PC-3 (cell line): Measurements from ENCODE around the gene KDM7A. TPM values are rescaled to one million over a fixed set of nuclear protein-coding genes. Genes with fewer than 3 reads are reported as not detected.
"Not testable (repeated sequence)": the region's sequence is repeated elsewhere in the genome, so short reads cannot be mapped to it uniquely, and the experiment has no call there.

Experiments used
- ATAC-seq: fragments of 200-7000 bp; cut with Tn5 transposase; 2 replicates; pipeline ENCODE4 v1.9.1; 2020; ENCODE audit warnings: mild to moderate bottlenecking, moderate library complexity
- BruUV-seq: library from RNA; stranded (reverse); fragments of 400-500 nt; replicated peaks from 2 replicates; lab custom pipeline; 2021; lab: Mats Ljungman, UMichigan
- CTCF ChIA-PET: fragments of 300-600 bp; sonication (Branson Sonifier 250); formaldehyde crosslinking; loops from one replicate; lab custom pipeline; 2022; ENCODE audit warnings: antibody characterized with exemption; lab: Charles Lee
- POLR2A ChIA-PET: fragments of 300-600 bp; sonication (Branson Sonifier 250); formaldehyde crosslinking; loops from one replicate; lab custom pipeline; 2022; ENCODE audit warnings: antibody characterized with exemption; ENCODE audit not compliant: unreplicated experiment; lab: Charles Lee
- DNase-seq: peaks from one replicate; pipeline ENCODE4 v3.0.0-alpha.2; 2015
- H2AFZ ChIP-seq: fragments of 300-600 bp; sonication (generic); 2 replicates; pipeline ENCODE4 v1.6.0; 2016; ENCODE audit warnings: antibody characterized with exemption, low read length
- H3F3A ChIP-seq: fragments of 300-600 bp; sonication (generic); one replicate; pipeline ENCODE4 v1.6.0; 2017; ENCODE audit warnings: antibody characterized with exemption, low read length, control low read depth, mild to moderate bottlenecking; ENCODE audit not compliant: unreplicated experiment
- H3K27ac ChIP-seq: fragments of 300-600 bp; sonication (generic); 2 replicates; pipeline ENCODE4 v1.5.1; 2016; ENCODE audit warnings: mild to moderate bottlenecking, low read length
- H3K27me3 ChIP-seq: fragments of 300-600 bp; sonication (generic); 2 replicates; pipeline ENCODE4 v1.6.1; 2016; ENCODE audit warnings: low read length, mixed read lengths
- H3K36me3 ChIP-seq: fragments of 300-600 bp; sonication (generic); 2 replicates; pipeline ENCODE4 v1.6.1; 2016; ENCODE audit warnings: low read depth, mixed run types, low read length, mixed read lengths
- H3K4me1 ChIP-seq: fragments of 300-600 bp; sonication (generic); 2 replicates; pipeline ENCODE4 v1.5.1; 2016; ENCODE audit warnings: low read length; ENCODE audit not compliant: insufficient read depth
- H3K4me2 ChIP-seq: fragments of 300-600 bp; sonication (generic); 2 replicates; pipeline ENCODE4 v1.6.0; 2016; ENCODE audit warnings: low read length
- H3K4me3 ChIP-seq: fragments of 300-600 bp; sonication (generic); 2 replicates; pipeline ENCODE4 v1.5.1; 2016; ENCODE audit warnings: mild to moderate bottlenecking, low read length, mixed read lengths
- H3K79me2 ChIP-seq: fragments of 300-600 bp; sonication (generic); 2 replicates; pipeline ENCODE4 v1.6.1; 2017; ENCODE audit warnings: low read length, mixed read lengths
- H3K9ac ChIP-seq: fragments of 300-600 bp; sonication (generic); 2 replicates; pipeline ENCODE4 v1.6.0; 2016; ENCODE audit warnings: mild to moderate bottlenecking, low read length
- H3K9me2 ChIP-seq: fragments of 300-600 bp; sonication (generic); replicated peaks from 2 replicates; pipeline ENCODE4 v1.6.1; 2016; ENCODE audit warnings: mixed run types, low read length, mixed read lengths
- H3K9me3 ChIP-seq: fragments of 300-600 bp; sonication (generic); 2 replicates; pipeline ENCODE4 v1.6.1; 2016; ENCODE audit warnings: low read length, mixed read lengths
- H4K20me1 ChIP-seq: fragments of 300-600 bp; sonication (generic); 2 replicates; pipeline ENCODE4 v1.6.1; 2016; ENCODE audit warnings: low read length, mixed read lengths
- EZH2 ChIP-seq: fragments of 300-600 bp; sonication (generic); IDR thresholded peaks from one replicate; pipeline ENCODE4 v1.6.1; 2017; ENCODE audit warnings: antibody characterized with exemption, mild to moderate bottlenecking, low read length; ENCODE audit not compliant: unreplicated experiment
- EZH2phosphoT487 ChIP-seq: fragments of 300-600 bp; sonication (generic); IDR thresholded peaks from 2 replicates; pipeline ENCODE4 v1.6.1; 2018; ENCODE audit warnings: mild to moderate bottlenecking, antibody characterized with exemption, low read length, borderline replicate concordance
- intact Hi-C: fragments of 100-400 bp; cut with micrococcal nuclease; formaldehyde crosslinking; loops from 2 replicates; pipeline ENCODE4 v1.9.0; 2023
- total RNA-seq: library from RNA; depleted of rRNA; stranded (reverse); fragments of >200 nt; gene quantifications from 2 replicates; pipeline ENCODE4 v1.2.3, GENCODE V29; 2014
- TF ChIP-seq, protein P1 (sequence below): fragments of 300-600 bp; sonication (generic); conservative IDR thresholded peaks from 2 replicates; pipeline ENCODE4 v1.5.1; 2017; ENCODE audit warnings: antibody characterized with exemption, low read depth, mild to moderate bottlenecking, low read length

KDM7A gene
- total RNA-seq, 1 experiment from 2014 or later: 2.8 TPM

DNA sequence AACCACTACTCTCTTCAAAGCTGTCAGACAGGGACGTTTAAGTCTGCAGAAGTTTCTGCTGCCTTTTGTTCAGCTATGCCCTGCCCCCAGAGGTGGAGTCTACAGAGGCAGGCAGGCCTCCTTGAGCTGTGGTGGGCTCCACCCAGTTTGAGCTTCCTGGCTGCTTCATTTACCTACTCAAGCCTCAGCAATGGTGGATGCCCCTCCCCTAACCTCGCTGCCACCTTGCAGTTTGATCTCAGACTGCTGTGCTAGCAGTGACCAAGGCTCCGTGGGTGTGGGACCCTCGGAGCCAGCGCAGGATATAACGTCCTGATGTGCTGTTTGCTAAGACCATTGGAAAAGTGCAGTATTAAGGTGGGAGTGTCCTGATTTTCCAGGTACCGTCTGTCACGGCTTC is 68.0 kb downstream of the KDM7A start:
- CTCF ChIA-PET: not testable (repeated sequence)

GRCh38 chr7:140096459-140096858 is 80.3 kb downstream of the KDM7A start:
- intact Hi-C loops: no loop called here
- no peaks in the 10 kb centered on the region for H3K27me3 ChIP-seq
- H3K9me2 ChIP-seq: no peaks in the 10 kb centered on the region
- no peak overlapping the region for H2AFZ ChIP-seq
- H3K79me2 ChIP-seq: no peaks in the 10 kb centered on the region
- no peaks in the 10 kb centered on the region for H3F3A ChIP-seq
- H3K9ac ChIP-seq: no peak overlapping the region
- BruUV-seq: no TSS peak
- no peak overlapping the region for H3K4me3 ChIP-seq
- H3K9me3 ChIP-seq: no peaks in the 10 kb centered on the region
- ChIA-PET CTCF (no interaction called here), POLR2A (no interaction called here)
- TF ChIP-seq, protein P1, sequence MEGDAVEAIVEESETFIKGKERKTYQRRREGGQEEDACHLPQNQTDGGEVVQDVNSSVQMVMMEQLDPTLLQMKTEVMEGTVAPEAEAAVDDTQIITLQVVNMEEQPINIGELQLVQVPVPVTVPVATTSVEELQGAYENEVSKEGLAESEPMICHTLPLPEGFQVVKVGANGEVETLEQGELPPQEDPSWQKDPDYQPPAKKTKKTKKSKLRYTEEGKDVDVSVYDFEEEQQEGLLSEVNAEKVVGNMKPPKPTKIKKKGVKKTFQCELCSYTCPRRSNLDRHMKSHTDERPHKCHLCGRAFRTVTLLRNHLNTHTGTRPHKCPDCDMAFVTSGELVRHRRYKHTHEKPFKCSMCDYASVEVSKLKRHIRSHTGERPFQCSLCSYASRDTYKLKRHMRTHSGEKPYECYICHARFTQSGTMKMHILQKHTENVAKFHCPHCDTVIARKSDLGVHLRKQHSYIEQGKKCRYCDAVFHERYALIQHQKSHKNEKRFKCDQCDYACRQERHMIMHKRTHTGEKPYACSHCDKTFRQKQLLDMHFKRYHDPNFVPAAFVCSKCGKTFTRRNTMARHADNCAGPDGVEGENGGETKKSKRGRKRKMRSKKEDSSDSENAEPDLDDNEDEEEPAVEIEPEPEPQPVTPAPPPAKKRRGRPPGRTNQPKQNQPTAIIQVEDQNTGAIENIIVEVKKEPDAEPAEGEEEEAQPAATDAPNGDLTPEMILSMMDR: no peak
- TF ChIP-seq EZH2: no peak
- no peak for TF ChIP-seq EZH2phosphoT487
- no peaks in the 10 kb centered on the region for H4K20me1 ChIP-seq
- ATAC-seq (no peak), DNase-seq (no peak)
- H3K36me3 ChIP-seq: 0 out of 2 replicates have a peak, but pooled peaks cover 3% of the 10 kb centered on the region
- no peak overlapping the region for H3K27ac ChIP-seq
- H3K4me1 ChIP-seq: no peaks in the 10 kb centered on the region
- H3K4me2 ChIP-seq: no peak overlapping the region

More for the DNA sequence above, 68.0 kb downstream of the KDM7A start:
- POLR2A ChIA-PET, H3K4me2 ChIP-seq, H3K27ac ChIP-seq, H2AFZ ChIP-seq, H4K20me1 ChIP-seq, BruUV-seq, H3K9me3 ChIP-seq, H3K9me2 ChIP-seq, ATAC-seq, H3F3A ChIP-seq, intact Hi-C loops, H3K9ac ChIP-seq, H3K4me1 ChIP-seq, H3K36me3 ChIP-seq, H3K4me3 ChIP-seq, DNase-seq, H3K79me2 ChIP-seq, H3K27me3 ChIP-seq: not testable (repeated sequence)

DNA sequence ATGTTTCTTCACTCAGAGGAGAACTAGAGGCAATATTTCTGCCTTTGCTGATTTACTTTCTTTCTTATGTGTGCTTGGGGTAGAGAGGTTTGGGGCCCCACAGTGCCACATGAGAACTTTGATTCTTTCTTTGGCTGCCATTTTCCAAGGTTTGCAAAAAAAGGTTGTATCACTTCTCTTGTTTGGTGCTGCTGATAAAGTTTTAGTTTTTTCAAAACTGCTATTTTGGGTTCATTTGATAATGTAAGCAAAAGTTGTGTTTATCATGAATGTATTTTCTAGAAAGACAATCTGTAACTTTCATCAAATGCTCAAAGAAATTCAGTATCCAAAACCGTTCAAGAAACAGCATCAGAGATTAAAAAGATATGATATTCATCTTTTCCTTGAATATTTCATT is 83.4 kb downstream of the KDM7A start:
- BruUV-seq: no TSS peak
- DNase-seq (no peak), ATAC-seq (no peak)
- Histone ChIP-seq H3K4me3 (no peak overlapping the region), H2AFZ (no peak overlapping the region), H3K4me1 (no peaks in the 10 kb centered on the region), H4K20me1 (no peaks in the 10 kb centered on the region), H3K9me3 (no peaks in the 10 kb centered on the region), H3K9me2 (no peaks in the 10 kb centered on the region), H3F3A (no peaks in the 10 kb centered on the region), H3K9ac (no peak overlapping the region), H3K36me3 (0 out of 2 replicates have a peak, but pooled peaks cover 3% of the 10 kb centered on the region), H3K79me2 (no peaks in the 10 kb centered on the region), H3K27ac (no peak overlapping the region), H3K27me3 (no peaks in the 10 kb centered on the region), H3K4me2 (no peak overlapping the region)
- TF ChIP-seq EZH2 (no peak), EZH2phosphoT487 (no peak)
- TF ChIP-seq, protein P1: no peak
- CTCF ChIA-PET: no interaction called here
- intact Hi-C loops: no loop called here
- POLR2A ChIA-PET: no interaction called here
